Liver (tissue), 3 donors: ENCODE data around the gene NOP10.

ENCODE experiments used
- CTCF ChIP-seq: fragments of 150-350 bp; IDR thresholded peaks from 2 replicates; pipeline ENCODE4 v1.5.1; 2017; ENCODE audit warnings: improper control_type of control experiment, low read depth, low read length; ENCODE audit not compliant: missing input control
- EGR1 ChIP-seq, 2 donors: IDR thresholded peaks; 2 replicates each; pipeline ENCODE4 v1.6.1; 2016 to 2018; ENCODE audit warnings: antibody characterized with exemption in 2 of 2, low read depth in 2 of 2
- GABPA ChIP-seq, 2 donors: IDR thresholded peaks in 1 of 2; conservative IDR thresholded peaks in 1 of 2; 2 replicates each; pipeline ENCODE4 v1.6.1; 2016; ENCODE audit warnings: antibody characterized with exemption in 2 of 2, mild to moderate bottlenecking in 1 of 2, moderate library complexity in 1 of 2
- HNF4G ChIP-seq: IDR thresholded peaks from 2 replicates; pipeline ENCODE4 v1.6.1; 2016; ENCODE audit warnings: antibody characterized with exemption
- REST ChIP-seq: IDR thresholded peaks from 2 replicates; pipeline ENCODE4 v1.6.1; 2016; ENCODE audit warnings: antibody characterized with exemption, mild to moderate bottlenecking
- SP1 ChIP-seq: IDR thresholded peaks from 2 replicates; pipeline ENCODE4 v1.6.1; 2018; ENCODE audit warnings: antibody characterized with exemption, mild to moderate bottlenecking
- ZBTB33 ChIP-seq: IDR thresholded peaks from 2 replicates; pipeline ENCODE4 v1.6.1; 2016; ENCODE audit warnings: antibody characterized with exemption
- donor health status: healthy.
- donor health status: healthy.

GRCh38 chr15:34370129-34370528, 27.2 kb upstream of the NOP10 start:
- TF ChIP-seq REST (no peak), CTCF (no peak), EGR1 (IDR thresholded peaks at IDR 0.05; ENCODE audit: low read depth in 2 of 2) (no peak), SP1 (no peak), HNF4G (no peak), ZBTB33 (no peak), GABPA (IDR thresholded peaks at IDR 0.05 in 1 of 2, conservative IDR thresholded peaks at IDR 0.05 in 1 of 2) (no peak)
